Cortex of kidney (tissue), 1 donor: ENCODE measurements around the gene FAM240B.

Source experiments
- DNase-seq: peaks from one replicate; lab custom pipeline; 2025; lab: John Stamatoyannopoulos, UW

FAM240B gene

GRCh38 chr9:38668791-38669466 lies 51.0 kb downstream of the FAM240B start:
- DNase-seq: no peak

GRCh38 chr9:38662763-38663593 lies 57.0 kb downstream of the FAM240B start:
- no peak for DNase-seq

DNA sequence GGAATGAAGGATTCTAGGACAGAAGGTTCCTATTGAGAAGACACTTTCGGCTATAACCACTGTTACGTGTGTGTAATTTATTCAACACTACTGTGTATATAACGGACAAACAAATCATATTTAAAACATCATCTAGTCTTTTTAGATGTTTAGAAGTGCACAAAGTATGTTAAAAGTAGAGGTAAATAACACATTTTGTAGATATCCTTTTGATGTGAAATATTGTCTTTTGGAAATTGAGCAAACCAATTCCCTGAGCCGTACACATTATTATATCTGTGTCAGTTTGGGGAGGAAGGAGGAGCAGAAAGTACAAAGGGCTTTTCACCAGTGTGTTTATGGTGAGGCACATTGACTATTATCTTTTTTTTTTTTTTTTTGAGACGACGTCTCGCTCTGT lies 60.4 kb downstream of the FAM240B start:
- no peak for DNase-seq

GRCh38 chr9:38656896-38657295 lies 63.0 kb downstream of the FAM240B start:
- DNase-seq: no peak

- no peak for DNase-seq
Observed at GRCh38 chr9:38652486-38652885, 67.4 kb downstream of the FAM240B start.

- no peak for DNase-seq
Observed at GRCh38 chr9:38652044-38652443, 67.9 kb downstream of the FAM240B start.

GRCh38 chr9:38651400-38652042 lies 68.4 kb downstream of the FAM240B start:
- no peak for DNase-seq

GRCh38 chr9:38650564-38650963 lies 69.4 kb downstream of the FAM240B start:
- DNase-seq: no peak

GRCh38 chr9:38649731-38650363 lies 70.1 kb downstream of the FAM240B start:
- no peak for DNase-seq

DNA sequence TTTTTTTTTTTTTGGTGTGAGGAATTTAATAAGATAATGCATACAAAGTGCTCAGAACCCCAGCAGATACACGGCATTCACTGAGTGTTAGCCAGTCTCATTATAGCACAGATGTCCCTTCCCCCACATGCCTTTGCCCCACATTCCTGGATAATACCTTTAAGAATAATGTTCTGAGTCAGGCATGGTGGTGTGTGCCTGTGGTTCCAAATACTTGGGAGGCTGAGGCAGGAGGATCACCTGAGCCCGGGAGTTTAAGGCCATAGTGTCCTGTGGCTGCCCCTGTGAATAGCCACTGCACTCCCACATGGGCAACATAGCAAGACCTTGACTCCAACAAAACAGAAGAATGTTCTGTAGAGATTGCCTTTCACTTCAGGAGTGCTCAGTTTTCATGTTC lies 75.3 kb downstream of the FAM240B start:
- no peak for DNase-seq
